Neural cell (in vitro differentiated cells): Measurements from ENCODE around the gene DCAF8. TPM values are rescaled to one million over a fixed set of nuclear protein-coding genes. Genes with fewer than 3 reads are reported as not detected.

Experiments used
- H2AFZ ChIP-seq: fragments of 200-600, 300-800 bp; sonication (generic), shearing (Covaris generic); 2 replicates; pipeline ENCODE4 v1.6.0; 2014; ENCODE audit warnings: low read depth, mild to moderate bottlenecking, antibody characterized with exemption, low read length, moderate library complexity
- H3F3A ChIP-seq: fragments of 200-600 bp; shearing (Covaris generic); 2 replicates; pipeline ENCODE4 v1.6.1; 2016; ENCODE audit warnings: mild to moderate bottlenecking, moderate library complexity, mixed read lengths, antibody characterized with exemption, low read length; ENCODE audit not compliant: insufficient read depth, poor library complexity, severe bottlenecking
- H3K27ac ChIP-seq: fragments of 200-600, 300-800 bp; sonication (generic), shearing (Covaris generic); 2 replicates; pipeline ENCODE4 v1.5.1; 2014; ENCODE audit warnings: mild to moderate bottlenecking, low read length, moderate library complexity
- H3K27me3 ChIP-seq: fragments of 300-800, 200-600 bp; sonication (generic), shearing (Covaris generic); 2 replicates; pipeline ENCODE4 v1.6.0; 2014; ENCODE audit warnings: mild to moderate bottlenecking, low read depth, low read length, moderate library complexity; ENCODE audit not compliant: insufficient read depth
- H3K36me3 ChIP-seq: fragments of 300-800, 200-600 bp; sonication (generic), shearing (Covaris generic); 2 replicates; pipeline ENCODE4 v1.5.1; 2014; ENCODE audit warnings: mild to moderate bottlenecking, antibody characterized with exemption, low read length, moderate library complexity; ENCODE audit not compliant: insufficient read depth
- H3K4me2 ChIP-seq: fragments of 300-800, 200-600 bp; sonication (generic), shearing (Covaris generic); 2 replicates; pipeline ENCODE4 v1.6.0; 2014; ENCODE audit warnings: mild to moderate bottlenecking, low read length
- H3K4me3 ChIP-seq: fragments of 300-800, 200-600 bp; sonication (generic), shearing (Covaris generic); 2 replicates; pipeline ENCODE4 v1.5.1; 2014; ENCODE audit warnings: mild to moderate bottlenecking, low read length, moderate library complexity
- H3K79me2 ChIP-seq: fragments of 200-600 bp; shearing (Covaris generic); replicated peaks from 2 replicates; pipeline ENCODE4 v1.6.0; 2014; ENCODE audit warnings: mild to moderate bottlenecking, low read length, moderate library complexity; ENCODE audit not compliant: insufficient read depth
- H3K9ac ChIP-seq: fragments of 300-800, 200-600 bp; sonication (generic), shearing (Covaris generic); 2 replicates; pipeline ENCODE4 v1.6.1; 2016; ENCODE audit warnings: mild to moderate bottlenecking, low read length, mixed read lengths
- H3K9me2 ChIP-seq: fragments of 200-600 bp; shearing (Covaris generic); 2 replicates; pipeline ENCODE4 v1.6.1; 2016; ENCODE audit warnings: mild to moderate bottlenecking, low read length, mixed read lengths; ENCODE audit not compliant: insufficient read depth
- H3K9me3 ChIP-seq: fragments of 200-600, 300-800 bp; sonication (generic), shearing (Covaris generic); 2 replicates; pipeline ENCODE4 v1.6.1; 2016; ENCODE audit warnings: mild to moderate bottlenecking, mixed run types, low read length, moderate library complexity, mixed read lengths
- H4K20me1 ChIP-seq: fragments of 200-600 bp; shearing (Covaris generic); 2 replicates; pipeline ENCODE4 v1.6.1; 2016; ENCODE audit warnings: mild to moderate bottlenecking, mixed run types; ENCODE audit not compliant: insufficient read depth
- EP300 ChIP-seq: fragments of 450-650 bp; conservative IDR thresholded peaks from 2 replicates; pipeline ENCODE4 v1.6.1; 2014; ENCODE audit warnings: antibody characterized with exemption, mild to moderate bottlenecking, moderate library complexity; ENCODE audit not compliant: poor library complexity, severe bottlenecking
- EZH2 ChIP-seq: fragments of 200-600, 300-800 bp; shearing (Covaris generic), sonication (generic); IDR thresholded peaks from 2 replicates; pipeline ENCODE4 v1.6.1; 2014; ENCODE audit warnings: antibody characterized with exemption, low read length, borderline replicate concordance, mild to moderate bottlenecking; ENCODE audit not compliant: insufficient read depth, poor library complexity, severe bottlenecking
- MXI1 ChIP-seq: fragments of 450-650 bp; conservative IDR thresholded peaks from 2 replicates; pipeline ENCODE4 v1.6.1; 2014; ENCODE audit warnings: antibody characterized with exemption, mild to moderate bottlenecking; ENCODE audit not compliant: poor library complexity, severe bottlenecking
- POLR2AphosphoS5 ChIP-seq: IDR thresholded peaks from 2 replicates; pipeline ENCODE4 v1.6.1; 2012
- RAD21 ChIP-seq: fragments of 450-650 bp; conservative IDR thresholded peaks from 2 replicates; pipeline ENCODE4 v1.6.1; 2014; ENCODE audit warnings: antibody characterized with exemption, mild to moderate bottlenecking, moderate library complexity
- REST ChIP-seq: IDR thresholded peaks from 2 replicates; pipeline ENCODE4 v1.6.1; 2012; ENCODE audit warnings: borderline replicate concordance
- SMC3 ChIP-seq: fragments of 450-650 bp; conservative IDR thresholded peaks from 2 replicates; pipeline ENCODE4 v1.6.1; 2014; ENCODE audit warnings: antibody characterized with exemption, mild to moderate bottlenecking, moderate library complexity; ENCODE audit not compliant: poor library complexity
- TAF1 ChIP-seq: IDR thresholded peaks from 2 replicates; pipeline ENCODE4 v1.6.1; 2012; ENCODE audit warnings: low read depth
- polyA plus RNA-seq: library from polyadenylated mRNA; depleted of rRNA; stranded (reverse); fragments of >200 nt; gene quantifications from 2 replicates; pipeline ENCODE4 v1.2.3, GENCODE V29; 2014
- TF ChIP-seq, protein P1 (sequence below): fragments of 450-650 bp; IDR thresholded peaks from 2 replicates; pipeline ENCODE4 v1.5.1; 2014; ENCODE audit warnings: antibody characterized with exemption, mild to moderate bottlenecking, moderate library complexity; ENCODE audit not compliant: poor library complexity, severe bottlenecking

The DCAF8 gene
- polyA plus RNA-seq, 1 donor from 2014 or later = 153 TPM

GRCh38 chr1:160204526-160205241 lies 57.7 kb downstream of the DCAF8 start:
- Histone ChIP-seq H3K9me2 (no peaks in the 10 kb centered on the region), H3K4me2 (no peak overlapping the region), H3K36me3 (no peaks in the 10 kb centered on the region), H3K4me3 (peak overlapping the region; percentile 99), H3K79me2 (peaks cover 11% of the 10 kb centered on the region), H3K9ac (peak overlapping the region; percentile 96), H3K27me3 (no peaks in the 10 kb centered on the region), H3K9me3 (no peaks in the 10 kb centered on the region), H4K20me1 (no peaks in the 10 kb centered on the region), H3F3A (no peaks in the 10 kb centered on the region), H2AFZ (peak overlapping the region; percentile 27), H3K27ac (peak overlapping the region; percentile 42)
- TF ChIP-seq RAD21 = no peak

GRCh38 chr1:160200786-160201185 lies 61.6 kb downstream of the DCAF8 start:
- no peaks in the 10 kb centered on the region for H3K9me3 ChIP-seq
- H3K27ac ChIP-seq = no peak overlapping the region
- H3K36me3 ChIP-seq = no peaks in the 10 kb centered on the region
- H3K79me2 ChIP-seq = no peaks in the 10 kb centered on the region
- no peaks in the 10 kb centered on the region for H3K9me2 ChIP-seq
- no peak overlapping the region for H2AFZ ChIP-seq
- no peaks in the 10 kb centered on the region for H4K20me1 ChIP-seq
- TF ChIP-seq, protein P1, sequence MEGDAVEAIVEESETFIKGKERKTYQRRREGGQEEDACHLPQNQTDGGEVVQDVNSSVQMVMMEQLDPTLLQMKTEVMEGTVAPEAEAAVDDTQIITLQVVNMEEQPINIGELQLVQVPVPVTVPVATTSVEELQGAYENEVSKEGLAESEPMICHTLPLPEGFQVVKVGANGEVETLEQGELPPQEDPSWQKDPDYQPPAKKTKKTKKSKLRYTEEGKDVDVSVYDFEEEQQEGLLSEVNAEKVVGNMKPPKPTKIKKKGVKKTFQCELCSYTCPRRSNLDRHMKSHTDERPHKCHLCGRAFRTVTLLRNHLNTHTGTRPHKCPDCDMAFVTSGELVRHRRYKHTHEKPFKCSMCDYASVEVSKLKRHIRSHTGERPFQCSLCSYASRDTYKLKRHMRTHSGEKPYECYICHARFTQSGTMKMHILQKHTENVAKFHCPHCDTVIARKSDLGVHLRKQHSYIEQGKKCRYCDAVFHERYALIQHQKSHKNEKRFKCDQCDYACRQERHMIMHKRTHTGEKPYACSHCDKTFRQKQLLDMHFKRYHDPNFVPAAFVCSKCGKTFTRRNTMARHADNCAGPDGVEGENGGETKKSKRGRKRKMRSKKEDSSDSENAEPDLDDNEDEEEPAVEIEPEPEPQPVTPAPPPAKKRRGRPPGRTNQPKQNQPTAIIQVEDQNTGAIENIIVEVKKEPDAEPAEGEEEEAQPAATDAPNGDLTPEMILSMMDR = no peak
- no peak for TF ChIP-seq RAD21
- no peak for TF ChIP-seq EP300
- TF ChIP-seq MXI1 = no peak
- no peak for TF ChIP-seq REST
- TF ChIP-seq POLR2AphosphoS5 = no peak
- TF ChIP-seq SMC3 = no peak
- no peak for TF ChIP-seq TAF1
- TF ChIP-seq EZH2 = no peak
- H3K27me3 ChIP-seq = no peaks in the 10 kb centered on the region
- no peaks in the 10 kb centered on the region for H3F3A ChIP-seq
- H3K4me3 ChIP-seq = no peak overlapping the region
- H3K4me2 ChIP-seq = no peak overlapping the region
- no peak overlapping the region for H3K9ac ChIP-seq

DNA sequence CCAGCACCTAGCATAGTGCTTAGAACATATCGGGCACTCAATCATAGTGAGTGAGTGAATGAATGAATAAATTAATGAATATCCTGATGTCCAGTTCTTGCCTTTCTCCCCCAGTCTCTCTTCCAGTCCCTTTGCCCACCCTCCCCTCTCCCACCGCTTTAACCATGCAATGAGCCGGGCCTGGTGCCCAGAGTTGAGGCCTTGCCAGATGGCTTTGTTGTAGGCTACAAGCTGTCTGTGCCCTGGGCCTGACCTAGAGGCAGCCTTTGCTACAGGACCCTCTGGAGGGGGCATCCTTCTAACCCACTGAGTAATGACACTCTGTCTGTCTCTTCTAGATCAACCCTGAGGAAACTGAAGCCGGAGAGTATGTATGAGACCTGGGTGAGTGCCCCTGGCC lies 65.1 kb downstream of the DCAF8 start:
- no peak overlapping the region for H2AFZ ChIP-seq
- H3K4me3 ChIP-seq = no peak overlapping the region
- TF ChIP-seq MXI1 (no peak), TAF1 (no peak), SMC3 (no peak)
- TF ChIP-seq, protein P1 = no peak
- no peaks in the 10 kb centered on the region for H3K9me3 ChIP-seq
- no peaks in the 10 kb centered on the region for H3K79me2 ChIP-seq
- no peak overlapping the region for H3K27ac ChIP-seq
- H3K9me2 ChIP-seq = no peaks in the 10 kb centered on the region
- H3K9ac ChIP-seq = no peak overlapping the region
- H3K36me3 ChIP-seq = no peaks in the 10 kb centered on the region
- no peak overlapping the region for H3K4me2 ChIP-seq
- no peaks in the 10 kb centered on the region for H3K27me3 ChIP-seq
- H3F3A ChIP-seq = no peaks in the 10 kb centered on the region
- no peaks in the 10 kb centered on the region for H4K20me1 ChIP-seq
